Prostate gland (tissue), 2 donors: ENCODE data around the gene TMPRSS7. TPM values are rescaled to one million over a fixed set of nuclear protein-coding genes. Genes with fewer than 3 reads are reported as not detected.
"Not testable (repeated sequence)": the region's sequence is repeated elsewhere in the genome, so short reads cannot be mapped to it uniquely, and the experiment has no call there.

Experiments
- DNase-seq: peaks from one replicate; pipeline ENCODE4 v3.0.0-alpha.2; 2019; ENCODE audit warnings: low spot score
- H3K27ac ChIP-seq, 2 donors: fragments of 200-600 bp; sonication (generic); 2 replicates each; pipeline ENCODE4 v1.5.1; 2017 to 2019
- H3K27me3 ChIP-seq: fragments of 200-600 bp; sonication (generic); replicated peaks from 2 replicates; pipeline ENCODE4 v1.5.1; 2019; ENCODE audit not compliant: insufficient read depth
- H3K36me3 ChIP-seq, 2 donors: fragments of 200-600 bp; sonication (generic); 1 replicate in 1 of 2; 2 replicates in 1 of 2; pipeline versions ENCODE4 v1.5.1 to v1.8.1; 2017 to 2019
- H3K4me1 ChIP-seq: fragments of 200-600 bp; sonication (generic); replicated peaks from 2 replicates; pipeline ENCODE4 v1.5.1; 2019
- H3K4me3 ChIP-seq, 2 donors: fragments of 200-600 bp; sonication (generic); 2 replicates each; pipeline ENCODE4 v1.5.1; 2017 to 2019
- H3K9me3 ChIP-seq: fragments of 200-600 bp; sonication (generic); 2 replicates; pipeline ENCODE4 v1.5.1; 2017
- CTCF ChIP-seq, 4 experiments: fragments of 200-600 bp in 2 of 4; fragments of 450-650 bp in 2 of 4; sonication (generic) in 2 of 4; IDR thresholded peaks; 1 replicate in 3 of 4; 2 replicates in 1 of 4; pipeline ENCODE4 v1.5.1; 2016 to 2019; ENCODE audit warnings: antibody characterized with exemption in 4 of 4, mild to moderate bottlenecking in 2 of 4, moderate library complexity in 2 of 4
- POLR2A ChIP-seq: fragments of 450-650 bp; IDR thresholded peaks from one replicate; pipeline ENCODE4 v1.6.1; 2016; ENCODE audit warnings: antibody characterized with exemption, mild to moderate bottlenecking
- POLR2AphosphoS5 ChIP-seq: sonication (generic); formaldehyde crosslinking; IDR thresholded peaks from one replicate; pipeline ENCODE4 v1.6.1; 2017; ENCODE audit warnings: antibody characterized with exemption
- WGBS: methylation state at CpG from one replicate; pipeline ENCODE4 v1.1.5; 2018; 5-methylcytosine and 5-hydroxymethylcytosine counted together
- intact Hi-C: fragments of 100-400 bp; cut with DNase I; formaldehyde crosslinking; loops from one replicate; pipeline ENCODE4 v1.14.2; 2022
- total RNA-seq, 2 donors: library from RNA; depleted of rRNA; stranded (reverse); fragments of >200 nt; gene quantifications; one replicate each; pipeline ENCODE4 v1.1.0, GENCODE V29; 2016

The TMPRSS7 gene
- total RNA-seq, 2 donors from 2014 or later: not detected

- Histone ChIP-seq H3K27me3 (no peaks in the 10 kb centered on the region), H3K4me1 (no peaks in the 10 kb centered on the region), H3K4me3 (no peak overlapping the region), H3K36me3 (no peaks in the 10 kb centered on the region), H3K27ac (no peak overlapping the region), H3K9me3 (no peaks in the 10 kb centered on the region)
- no peak for DNase-seq
- intact Hi-C loops: no loop called here
- no peak for TF ChIP-seq POLR2A
- no peak for TF ChIP-seq CTCF (IDR thresholded peaks at IDR 0.05)
- no peak for TF ChIP-seq POLR2AphosphoS5
- 68% methylated on average over 5 of the region's 5 CpGs for WGBS
These were observed 2.3 kb upstream of the TMPRSS7 start for GRCh38 chr3:112032098-112032731.

GRCh38 chr3:112035241-112035640 is 705 bp downstream of the TMPRSS7 start:
- TF ChIP-seq POLR2AphosphoS5: no peak
- TF ChIP-seq POLR2A: no peak
- no peak for TF ChIP-seq CTCF (IDR thresholded peaks at IDR 0.05)
- WGBS: 64% methylated on average over 3 of the region's 3 CpGs
- H3K4me1 ChIP-seq: no peaks in the 10 kb centered on the region

GRCh38 chr3:112037194-112037593 is 2.7 kb downstream of the TMPRSS7 start:
- intact Hi-C loops, H3K27me3 ChIP-seq, H3K4me1 ChIP-seq, H3K27ac ChIP-seq, H3K36me3 ChIP-seq, H3K9me3 ChIP-seq, DNase-seq, H3K4me3 ChIP-seq: not testable (repeated sequence)
- WGBS: 65% methylated on average over 4 of the region's 4 CpGs

More at GRCh38 chr3:112035241-112035640, 705 bp downstream of the TMPRSS7 start:
- Histone ChIP-seq H3K4me3 (no peak overlapping the region), H3K9me3 (no peaks in the 10 kb centered on the region), H3K27ac (no peak overlapping the region), H3K36me3 (no peaks in the 10 kb centered on the region), H3K27me3 (no peaks in the 10 kb centered on the region)
- no peak for DNase-seq
- intact Hi-C loops: no loop called here

GRCh38 chr3:112038863-112039262 is 4.3 kb downstream of the TMPRSS7 start:
- intact Hi-C loops: no loop called here
- no peak for TF ChIP-seq POLR2AphosphoS5
- no peak for TF ChIP-seq CTCF (IDR thresholded peaks at IDR 0.05)
- TF ChIP-seq POLR2A: no peak
- WGBS: 64% methylated on average over 3 of the region's 3 CpGs
- Histone ChIP-seq H3K9me3 (no peaks in the 10 kb centered on the region), H3K36me3 (no peaks in the 10 kb centered on the region), H3K27me3 (no peaks in the 10 kb centered on the region), H3K27ac (no peak overlapping the region), H3K4me3 (no peak overlapping the region), H3K4me1 (no peaks in the 10 kb centered on the region)
- DNase-seq: no peak

GRCh38 chr3:112041321-112041720 is 6.8 kb downstream of the TMPRSS7 start:
- Histone ChIP-seq H3K4me3 (no peak overlapping the region), H3K27me3 (no peaks in the 10 kb centered on the region), H3K9me3 (no peaks in the 10 kb centered on the region), H3K36me3 (no peaks in the 10 kb centered on the region), H3K27ac (no peak overlapping the region), H3K4me1 (no peaks in the 10 kb centered on the region)
- no peak for DNase-seq
- TF ChIP-seq POLR2AphosphoS5 (no peak), POLR2A (no peak)
- intact Hi-C loops: loop anchor here (5.0 kb wide), 1 partner anchor 374 kb away; no protein-coding TSS in a partner anchor

GRCh38 chr3:112042842-112043280 is 8.3 kb downstream of the TMPRSS7 start:
- TF ChIP-seq POLR2AphosphoS5 (no peak), POLR2A (no peak), CTCF (IDR thresholded peaks at IDR 0.05) (no peak)
- Histone ChIP-seq H3K27me3 (no peaks in the 10 kb centered on the region), H3K27ac (no peak overlapping the region), H3K4me3 (no peak overlapping the region), H3K4me1 (no peaks in the 10 kb centered on the region), H3K9me3 (no peaks in the 10 kb centered on the region), H3K36me3 (no peaks in the 10 kb centered on the region)
- intact Hi-C loops: loop anchor here (5.0 kb wide), 1 partner anchor 376 kb away; no protein-coding TSS in a partner anchor
- 61% methylated on average over 6 of the region's 6 CpGs for WGBS
- no peak for DNase-seq
